ENCODE results near the gene HIF3A. TPM values are rescaled to one million over a fixed set of nuclear protein-coding genes. Genes with fewer than 3 reads are reported as not detected.
A peak's percentile ranks its signal among the peaks of the same experiment; 100 is the strongest.

HIF3A gene
- total RNA-seq, 2 donors from 2014 or later, result 73.1 to 123 TPM

DNA sequence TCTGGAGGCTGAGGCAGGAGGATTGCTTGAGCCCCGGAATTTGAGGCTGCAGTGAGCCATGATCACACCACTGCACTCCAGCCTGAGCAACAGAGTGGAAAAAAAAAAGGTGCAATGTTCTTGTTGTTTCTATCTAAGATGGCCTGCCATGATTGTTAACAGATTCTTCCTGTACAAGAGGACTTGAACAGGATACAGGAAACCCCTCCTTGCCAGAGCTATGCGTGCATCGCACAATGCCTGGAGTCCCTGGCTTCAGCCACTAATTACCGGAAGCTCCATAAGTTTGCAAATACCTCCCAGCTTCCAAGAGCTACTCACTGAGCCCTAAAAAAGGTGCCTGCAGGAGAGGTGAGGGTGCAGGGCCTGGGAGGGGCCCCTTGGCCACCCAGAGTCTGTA lies 13.1 kb upstream of the HIF3A start:
- TF ChIP-seq, protein P1, sequence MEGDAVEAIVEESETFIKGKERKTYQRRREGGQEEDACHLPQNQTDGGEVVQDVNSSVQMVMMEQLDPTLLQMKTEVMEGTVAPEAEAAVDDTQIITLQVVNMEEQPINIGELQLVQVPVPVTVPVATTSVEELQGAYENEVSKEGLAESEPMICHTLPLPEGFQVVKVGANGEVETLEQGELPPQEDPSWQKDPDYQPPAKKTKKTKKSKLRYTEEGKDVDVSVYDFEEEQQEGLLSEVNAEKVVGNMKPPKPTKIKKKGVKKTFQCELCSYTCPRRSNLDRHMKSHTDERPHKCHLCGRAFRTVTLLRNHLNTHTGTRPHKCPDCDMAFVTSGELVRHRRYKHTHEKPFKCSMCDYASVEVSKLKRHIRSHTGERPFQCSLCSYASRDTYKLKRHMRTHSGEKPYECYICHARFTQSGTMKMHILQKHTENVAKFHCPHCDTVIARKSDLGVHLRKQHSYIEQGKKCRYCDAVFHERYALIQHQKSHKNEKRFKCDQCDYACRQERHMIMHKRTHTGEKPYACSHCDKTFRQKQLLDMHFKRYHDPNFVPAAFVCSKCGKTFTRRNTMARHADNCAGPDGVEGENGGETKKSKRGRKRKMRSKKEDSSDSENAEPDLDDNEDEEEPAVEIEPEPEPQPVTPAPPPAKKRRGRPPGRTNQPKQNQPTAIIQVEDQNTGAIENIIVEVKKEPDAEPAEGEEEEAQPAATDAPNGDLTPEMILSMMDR (IDR thresholded peaks at IDR 0.05), result no peak
- Histone ChIP-seq H3K27me3 (no peaks in the 10 kb centered on the region), H3K4me3 (no peak overlapping the region), H3K4me1 (peaks cover 0 to 6% of the 10 kb centered on the region in 2 donors), H3K36me3 (no peaks in the 10 kb centered on the region), H3K9me3 (no peaks in the 10 kb centered on the region), H3K27ac (peak overlapping the region; percentile 44 to 46)
- no peak for DNase-seq (ENCODE audit: low spot score)

DNA sequence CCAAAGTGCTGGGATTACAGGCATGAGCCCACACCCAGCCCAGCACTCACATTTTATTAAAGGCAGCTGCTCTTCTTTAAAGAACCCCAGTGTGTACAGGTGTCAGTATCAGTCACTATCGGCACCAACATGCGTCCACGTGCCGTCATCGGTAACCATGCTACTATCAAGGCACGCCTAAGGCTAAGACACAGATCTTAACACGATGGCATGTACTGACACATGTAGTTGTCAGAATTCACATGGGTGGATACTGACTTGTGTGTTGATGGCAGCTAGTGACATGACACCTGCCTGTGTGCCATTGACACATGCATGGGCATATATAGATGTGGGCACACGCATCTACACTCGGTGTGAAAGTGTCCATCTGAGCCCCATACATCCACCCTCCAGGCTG lies 12.2 kb upstream of the HIF3A start:
- TF ChIP-seq, protein P1 (IDR thresholded peaks at IDR 0.05), result no peak
- H3K4me1 ChIP-seq, result peaks cover 0 to 14% of the 10 kb centered on the region in 2 donors
- no peak overlapping the region for H3K4me3 ChIP-seq
- no peaks in the 10 kb centered on the region for H3K36me3 ChIP-seq
- H3K27me3 ChIP-seq, result no peaks in the 10 kb centered on the region
- H3K27ac ChIP-seq, result peak overlapping the region; percentile 6 to 46
- no peak for DNase-seq (ENCODE audit: low spot score)
- H3K9me3 ChIP-seq, result peaks cover 0 to 2% of the 10 kb centered on the region in 2 donors

DNA sequence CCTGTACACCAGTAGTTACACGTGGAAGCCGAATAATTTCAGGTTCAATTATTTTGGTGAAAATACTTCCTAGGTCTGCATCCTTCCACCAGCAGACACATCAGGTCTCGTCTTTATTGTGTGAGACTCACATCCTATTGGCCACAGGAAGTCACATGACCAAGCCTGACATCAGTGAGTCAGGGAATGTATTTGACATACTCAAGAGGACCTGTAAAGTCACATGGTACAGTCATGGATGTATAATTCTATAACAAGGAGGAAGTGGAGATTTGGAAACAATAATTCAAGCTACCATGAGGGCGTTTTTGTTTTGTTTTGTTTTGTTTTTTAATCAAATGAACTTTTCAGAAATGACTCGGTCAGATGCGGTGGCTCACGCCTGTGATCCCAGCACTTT lies 9.3 kb upstream of the HIF3A start:
- Histone ChIP-seq H3K27me3 (no peaks in the 10 kb centered on the region), H3K4me3 (no peak overlapping the region), H3K4me1 (peaks cover 0 to 15% of the 10 kb centered on the region in 2 donors), H3K27ac (peak overlapping the region in 1 of 2 donors; percentile 86), H3K36me3 (no peaks in the 10 kb centered on the region), H3K9me3 (peaks cover 0 to 18% of the 10 kb centered on the region in 2 donors)
- TF ChIP-seq, protein P1 (IDR thresholded peaks at IDR 0.05), result no peak
- no peak for DNase-seq (ENCODE audit: low spot score)

DNA sequence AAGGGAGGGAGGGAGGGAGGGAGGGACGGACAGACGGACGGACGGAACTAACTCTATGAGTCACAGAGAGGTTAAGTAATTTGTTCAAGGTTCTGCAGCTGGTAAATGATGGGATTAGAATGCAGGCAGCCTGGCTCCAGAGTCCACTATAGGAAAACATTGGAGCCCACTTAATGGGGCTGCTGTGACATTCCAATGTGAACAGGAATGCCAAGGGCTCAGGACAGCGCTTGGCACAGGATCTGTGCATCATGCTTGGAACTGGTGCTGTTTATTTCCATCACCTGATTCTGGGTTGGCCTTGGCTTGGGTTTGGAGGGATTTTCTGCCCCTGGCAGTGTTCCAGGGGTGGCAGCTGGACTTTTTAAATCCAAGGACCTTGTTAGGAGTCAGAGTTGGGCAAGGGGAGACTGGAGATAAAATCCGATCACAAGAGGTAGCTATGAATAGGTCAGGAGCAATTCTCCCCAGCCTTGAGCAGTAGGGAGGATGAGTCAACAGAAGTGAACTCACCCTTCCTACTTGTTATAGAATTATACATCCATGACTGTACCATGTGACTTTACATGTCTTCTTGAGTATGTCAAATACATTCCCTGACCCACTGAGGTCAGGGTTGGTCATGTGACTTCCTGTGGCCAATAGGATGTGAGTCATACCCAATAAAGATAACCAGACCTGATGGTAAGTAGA lies 7.8 kb upstream of the HIF3A start:
- Histone ChIP-seq H3K4me3 (no peak overlapping the region), H3K4me1 (peaks cover 0 to 9% of the 10 kb centered on the region in 2 donors), H3K9me3 (peaks cover 0 to 18% of the 10 kb centered on the region in 2 donors), H3K36me3 (no peaks in the 10 kb centered on the region), H3K27me3 (no peaks in the 10 kb centered on the region), H3K27ac (peak overlapping the region; percentile 71 to 86)
- no peak for DNase-seq (ENCODE audit: low spot score)
- TF ChIP-seq, protein P1 (IDR thresholded peaks at IDR 0.05), result no peak

DNA sequence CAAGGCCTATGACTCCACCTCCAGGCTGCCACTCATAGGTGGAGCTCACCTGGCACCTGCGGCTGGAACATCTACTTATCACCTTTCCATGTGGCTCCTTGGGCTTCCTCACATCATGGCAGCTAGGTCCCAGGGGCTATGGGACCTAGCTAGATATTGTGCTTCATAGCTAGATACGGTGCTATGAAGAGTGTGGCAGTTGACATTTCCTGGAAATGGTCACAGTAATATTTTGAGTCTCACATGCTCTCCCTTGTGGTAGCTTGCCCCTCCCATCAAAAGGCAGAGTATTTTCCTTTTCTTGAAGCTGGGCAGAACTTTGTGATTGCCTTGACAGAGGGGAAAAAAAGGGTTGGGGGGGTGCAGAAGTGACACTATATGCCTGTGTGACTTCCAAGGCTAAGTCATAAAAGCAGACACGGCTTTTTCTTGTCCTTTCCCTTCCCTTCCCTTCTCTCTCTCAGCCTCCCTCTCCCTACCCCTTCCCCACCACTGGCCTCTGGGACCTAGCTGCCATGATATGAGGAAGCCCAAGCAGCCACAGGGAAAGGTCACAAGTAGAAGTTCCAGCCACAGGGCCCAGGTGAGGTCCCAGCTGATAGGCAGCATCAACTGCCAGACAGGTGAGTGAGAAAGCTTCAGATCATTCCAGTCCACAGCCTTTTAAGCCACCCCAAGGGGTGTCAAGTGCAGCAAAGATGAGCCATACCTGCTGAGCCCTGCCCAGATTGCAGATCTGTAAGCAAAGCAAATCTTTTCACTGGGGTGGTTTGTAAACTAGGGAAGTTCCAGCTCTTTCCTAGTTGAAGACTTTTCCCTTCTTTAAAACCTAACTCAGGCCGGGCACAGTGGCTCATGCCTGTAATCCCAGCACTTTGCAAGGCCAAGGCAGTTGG lies 6.9 kb upstream of the HIF3A start:
- peaks cover 0 to 9% of the 10 kb centered on the region in 2 donors for H3K4me1 ChIP-seq
- peaks cover 0 to 18% of the 10 kb centered on the region in 2 donors for H3K9me3 ChIP-seq
- no peak overlapping the region for H3K4me3 ChIP-seq
- H3K36me3 ChIP-seq, result no peaks in the 10 kb centered on the region
- H3K27ac ChIP-seq, result peak overlapping the region; percentile 71 to 86
- DNase-seq (ENCODE audit: low spot score), result no peak
- TF ChIP-seq, protein P1 (IDR thresholded peaks at IDR 0.05), result no peak
- no peaks in the 10 kb centered on the region for H3K27me3 ChIP-seq

All from right atrium auricular region (tissue), 2 donors.